Astrocyte of the spinal cord (primary cell): Measurements from ENCODE around the gene TMTC2.

Source experiments
- DNase-seq: peaks from one replicate; pipeline ENCODE4 v3.0.0; 2011; ENCODE audit warnings: low read depth, low spot score
- H3K4me3 ChIP-seq: 2 replicates; pipeline ENCODE4 v1.5.1; 2011; ENCODE audit warnings: low read depth, mild to moderate bottlenecking, low read length, moderate library complexity
- in situ Hi-C: cut with HindIII; loops from 2 replicates; pipeline ENCODE4 v1.10.0; 2017; ENCODE audit warnings: low sequenced_read_pairs
- TF ChIP-seq, protein P1 (sequence below): IDR thresholded peaks from 2 replicates; pipeline ENCODE4 v1.5.1; 2012; ENCODE audit warnings: low read depth, mild to moderate bottlenecking, low read length, inconsistent platforms

The TMTC2 gene

GRCh38 chr12:82966001-82966559 lies 279.4 kb downstream of the TMTC2 start:
- in situ Hi-C loops = no loop called here
- DNase-seq = no peak
- no peak overlapping the region for H3K4me3 ChIP-seq
- TF ChIP-seq, protein P1, sequence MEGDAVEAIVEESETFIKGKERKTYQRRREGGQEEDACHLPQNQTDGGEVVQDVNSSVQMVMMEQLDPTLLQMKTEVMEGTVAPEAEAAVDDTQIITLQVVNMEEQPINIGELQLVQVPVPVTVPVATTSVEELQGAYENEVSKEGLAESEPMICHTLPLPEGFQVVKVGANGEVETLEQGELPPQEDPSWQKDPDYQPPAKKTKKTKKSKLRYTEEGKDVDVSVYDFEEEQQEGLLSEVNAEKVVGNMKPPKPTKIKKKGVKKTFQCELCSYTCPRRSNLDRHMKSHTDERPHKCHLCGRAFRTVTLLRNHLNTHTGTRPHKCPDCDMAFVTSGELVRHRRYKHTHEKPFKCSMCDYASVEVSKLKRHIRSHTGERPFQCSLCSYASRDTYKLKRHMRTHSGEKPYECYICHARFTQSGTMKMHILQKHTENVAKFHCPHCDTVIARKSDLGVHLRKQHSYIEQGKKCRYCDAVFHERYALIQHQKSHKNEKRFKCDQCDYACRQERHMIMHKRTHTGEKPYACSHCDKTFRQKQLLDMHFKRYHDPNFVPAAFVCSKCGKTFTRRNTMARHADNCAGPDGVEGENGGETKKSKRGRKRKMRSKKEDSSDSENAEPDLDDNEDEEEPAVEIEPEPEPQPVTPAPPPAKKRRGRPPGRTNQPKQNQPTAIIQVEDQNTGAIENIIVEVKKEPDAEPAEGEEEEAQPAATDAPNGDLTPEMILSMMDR = no peak

GRCh38 chr12:82968631-82969367 lies 282.1 kb downstream of the TMTC2 start:
- no peak for DNase-seq
- TF ChIP-seq, protein P1 = no peak
- H3K4me3 ChIP-seq = no peak overlapping the region
- in situ Hi-C loops = no loop called here

- in situ Hi-C loops = no loop called here
- no peak overlapping the region for H3K4me3 ChIP-seq
- TF ChIP-seq, protein P1 = no peak
- DNase-seq = no peak
These were observed 283.9 kb downstream of the TMTC2 start for GRCh38 chr12:82970614-82971013.

DNA sequence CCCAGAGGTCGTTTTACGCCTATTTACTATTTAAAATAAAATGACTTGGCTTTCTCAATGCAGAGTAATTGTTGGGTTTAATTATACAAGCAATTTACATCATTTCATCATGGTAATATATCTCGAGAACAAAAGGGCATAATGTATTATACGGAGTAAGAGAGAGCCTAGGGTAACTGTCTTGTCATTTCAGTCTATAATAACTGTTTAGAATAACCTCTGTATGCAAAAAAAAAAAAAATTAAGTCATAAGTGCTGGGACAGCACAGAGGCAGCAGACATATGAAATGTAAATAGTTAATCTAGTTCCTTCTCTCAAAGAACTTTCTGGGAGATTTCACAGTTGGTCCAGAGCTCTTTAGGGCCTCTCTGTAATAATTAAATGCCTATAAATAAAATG lies 284.9 kb downstream of the TMTC2 start:
- no peak for DNase-seq
- TF ChIP-seq, protein P1 = no peak
- no peak overlapping the region for H3K4me3 ChIP-seq
- in situ Hi-C loops = no loop called here

- H3K4me3 ChIP-seq = no peak overlapping the region
- in situ Hi-C loops = no loop called here
- no peak for DNase-seq
- TF ChIP-seq, protein P1 = no peak
These were observed 285.9 kb downstream of the TMTC2 start for GRCh38 chr12:82972624-82973023.

- in situ Hi-C loops = no loop called here
- TF ChIP-seq, protein P1 = no peak
- H3K4me3 ChIP-seq = no peak overlapping the region
- no peak for DNase-seq
These were observed 286.9 kb downstream of the TMTC2 start for GRCh38 chr12:82973592-82973991.
